Neural progenitor cell (in vitro differentiated cells): ENCODE data around the gene GPHN. TPM values are rescaled to one million over a fixed set of nuclear protein-coding genes. Genes with fewer than 3 reads are reported as not detected.

Source experiments
- DNase-seq: peaks from one replicate; pipeline ENCODE4 v3.0.0-alpha.2; 2016; ENCODE audit warnings: low spot score
- H2AFZ ChIP-seq: fragments of 200-600 bp; sonication (generic); replicated peaks from 2 replicates; pipeline ENCODE4 v1.6.1; 2016; ENCODE audit warnings: antibody characterized with exemption
- H3F3A ChIP-seq: fragments of 200-600 bp; sonication (generic); 2 replicates; pipeline ENCODE4 v1.6.1; 2016; ENCODE audit warnings: antibody characterized with exemption, low read depth
- H3K27ac ChIP-seq: fragments of 200-600 bp; sonication (generic); 2 replicates; pipeline ENCODE4 v1.5.1; 2016; ENCODE audit warnings: mild to moderate bottlenecking
- H3K27me3 ChIP-seq: fragments of 200-600 bp; sonication (generic); 2 replicates; pipeline ENCODE4 v1.6.1; 2016; ENCODE audit warnings: mild to moderate bottlenecking, moderate library complexity
- H3K36me3 ChIP-seq: fragments of 200-600 bp; sonication (generic); 2 replicates; pipeline ENCODE4 v1.5.1; 2016
- H3K4me1 ChIP-seq: fragments of 200-600 bp; sonication (generic); 2 replicates; pipeline ENCODE4 v1.6.1; 2016; ENCODE audit warnings: mixed run types
- H3K4me2 ChIP-seq: fragments of 200-600 bp; sonication (generic); 2 replicates; pipeline ENCODE4 v1.6.1; 2016
- H3K4me3 ChIP-seq: fragments of 200-600 bp; sonication (generic); 2 replicates; pipeline ENCODE4 v1.5.1; 2016
- H3K79me2 ChIP-seq: fragments of 200-600 bp; sonication (generic); 2 replicates; pipeline ENCODE4 v1.6.1; 2016; ENCODE audit warnings: low read depth
- H3K9ac ChIP-seq: fragments of 200-600 bp; sonication (generic); 2 replicates; pipeline ENCODE4 v1.6.1; 2016
- H3K9me3 ChIP-seq: fragments of 200-600 bp; sonication (generic); 2 replicates; pipeline ENCODE4 v1.5.1; 2016; ENCODE audit warnings: low read depth
- H4K20me1 ChIP-seq: fragments of 200-600 bp; sonication (generic); 2 replicates; pipeline ENCODE4 v1.6.1; 2016; ENCODE audit warnings: low read depth
- H3K27ac Mint-ChIP-seq: 3 replicates; pipeline ENCODE4 v1.8.0; 2021; ENCODE audit warnings: mixed read lengths
- H3K27me3 Mint-ChIP-seq: 2 replicates; pipeline ENCODE4 v1.8.0; 2022; ENCODE audit warnings: low read depth, mild to moderate bottlenecking, inconsistent platforms, moderate library complexity, mixed read lengths; ENCODE audit not compliant: insufficient read depth
- H3K36me3 Mint-ChIP-seq: 3 replicates; pipeline ENCODE4 v1.8.0; 2021; ENCODE audit warnings: mixed read lengths
- H3K4me1 Mint-ChIP-seq: 3 replicates; pipeline ENCODE4 v1.8.0; 2021; ENCODE audit warnings: mixed read lengths
- H3K4me3 Mint-ChIP-seq: 3 replicates; pipeline ENCODE4 v1.8.0; 2021; ENCODE audit warnings: mild to moderate bottlenecking, moderate library complexity, mixed read lengths
- H3K9me3 Mint-ChIP-seq: 3 replicates; pipeline ENCODE4 v1.8.0; 2020; ENCODE audit warnings: mixed read lengths
- EZH2 ChIP-seq: fragments of 200-600 bp; sonication (generic); IDR thresholded peaks from 2 replicates; pipeline ENCODE4 v1.6.1; 2017; ENCODE audit warnings: antibody characterized with exemption, mild to moderate bottlenecking, moderate library complexity
- EZH2phosphoT487 ChIP-seq: fragments of 200-600 bp; sonication (generic); IDR thresholded peaks from 2 replicates; pipeline ENCODE4 v1.6.1; 2017; ENCODE audit warnings: antibody characterized with exemption
- total RNA-seq: library from RNA; depleted of rRNA; stranded (reverse); fragments of >200 nt; gene quantifications from 2 replicates; pipeline ENCODE4 v1.2.3, GENCODE V29; 2015; ENCODE audit warnings: low replicate concordance
- TF ChIP-seq, protein P1 (sequence below): fragments of 200-600 bp; sonication (generic); IDR thresholded peaks from 2 replicates; pipeline ENCODE4 v1.5.1; 2017; ENCODE audit warnings: antibody characterized with exemption, mild to moderate bottlenecking

The GPHN gene
- total RNA-seq, 1 donor from 2014 or later = 42.9 TPM

DNA sequence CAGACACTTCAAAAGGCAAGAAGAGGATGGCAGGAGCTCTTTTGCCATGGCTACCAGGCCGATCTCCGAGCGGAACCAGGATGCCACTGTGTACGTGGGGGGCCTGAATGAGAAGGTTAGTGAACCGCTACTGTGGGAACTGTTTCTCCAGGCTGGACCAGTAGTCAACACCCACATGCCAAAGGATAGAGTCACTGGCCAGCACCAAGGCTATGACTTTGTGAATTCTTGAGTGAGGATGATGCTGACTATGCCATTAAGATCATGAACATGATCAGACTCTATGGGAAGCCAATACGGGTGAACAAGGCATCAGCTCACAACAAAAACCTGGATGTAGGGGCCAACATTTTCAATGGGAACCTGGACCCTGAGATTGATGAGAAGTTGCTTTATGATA lies 691.1 kb downstream of the GPHN start:
- Mint-ChIP-seq H3K9me3 (no peaks in the 10 kb centered on the region), H3K36me3 (no peaks in the 10 kb centered on the region), H3K27ac (no peak overlapping the region), H3K27me3 (no peaks in the 10 kb centered on the region), H3K4me1 (no peaks in the 10 kb centered on the region), H3K4me3 (no peak overlapping the region)
- H3K4me3 ChIP-seq = no peak overlapping the region
- H3K9ac ChIP-seq = no peak overlapping the region
- no peak for DNase-seq
- no peaks in the 10 kb centered on the region for H4K20me1 ChIP-seq
- no peaks in the 10 kb centered on the region for H3F3A ChIP-seq
- no peak overlapping the region for H3K4me2 ChIP-seq
- no peaks in the 10 kb centered on the region for H3K27me3 ChIP-seq
- no peak overlapping the region for H3K27ac ChIP-seq
- no peaks in the 10 kb centered on the region for H3K4me1 ChIP-seq
- H3K9me3 ChIP-seq = no peaks in the 10 kb centered on the region
- TF ChIP-seq, protein P1, sequence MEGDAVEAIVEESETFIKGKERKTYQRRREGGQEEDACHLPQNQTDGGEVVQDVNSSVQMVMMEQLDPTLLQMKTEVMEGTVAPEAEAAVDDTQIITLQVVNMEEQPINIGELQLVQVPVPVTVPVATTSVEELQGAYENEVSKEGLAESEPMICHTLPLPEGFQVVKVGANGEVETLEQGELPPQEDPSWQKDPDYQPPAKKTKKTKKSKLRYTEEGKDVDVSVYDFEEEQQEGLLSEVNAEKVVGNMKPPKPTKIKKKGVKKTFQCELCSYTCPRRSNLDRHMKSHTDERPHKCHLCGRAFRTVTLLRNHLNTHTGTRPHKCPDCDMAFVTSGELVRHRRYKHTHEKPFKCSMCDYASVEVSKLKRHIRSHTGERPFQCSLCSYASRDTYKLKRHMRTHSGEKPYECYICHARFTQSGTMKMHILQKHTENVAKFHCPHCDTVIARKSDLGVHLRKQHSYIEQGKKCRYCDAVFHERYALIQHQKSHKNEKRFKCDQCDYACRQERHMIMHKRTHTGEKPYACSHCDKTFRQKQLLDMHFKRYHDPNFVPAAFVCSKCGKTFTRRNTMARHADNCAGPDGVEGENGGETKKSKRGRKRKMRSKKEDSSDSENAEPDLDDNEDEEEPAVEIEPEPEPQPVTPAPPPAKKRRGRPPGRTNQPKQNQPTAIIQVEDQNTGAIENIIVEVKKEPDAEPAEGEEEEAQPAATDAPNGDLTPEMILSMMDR = no peak
- TF ChIP-seq EZH2 (no peak), EZH2phosphoT487 (no peak)
- no peaks in the 10 kb centered on the region for H3K79me2 ChIP-seq
- H3K36me3 ChIP-seq = no peaks in the 10 kb centered on the region
- H2AFZ ChIP-seq = no peak overlapping the region

DNA sequence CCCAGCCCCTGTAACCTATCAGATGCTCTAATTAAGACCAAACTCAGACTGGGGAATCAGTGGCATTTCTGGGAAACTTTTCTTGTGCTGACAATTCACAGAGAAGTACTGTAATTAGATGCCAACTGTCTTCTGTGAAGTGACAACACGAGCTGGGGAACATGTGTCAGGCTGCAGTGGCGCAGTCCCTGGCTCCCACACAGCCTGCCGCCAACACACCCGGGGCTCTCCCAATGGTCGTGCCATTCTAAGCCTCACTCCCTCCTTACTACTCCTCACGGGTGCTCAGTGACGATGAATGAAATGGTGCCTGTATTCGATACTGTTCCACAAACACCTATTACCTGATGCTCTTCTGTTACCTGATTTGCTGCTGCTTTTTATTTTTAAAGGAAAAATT lies 699.9 kb downstream of the GPHN start:
- Histone ChIP-seq H4K20me1 (no peaks in the 10 kb centered on the region), H2AFZ (no peak overlapping the region), H3F3A (no peaks in the 10 kb centered on the region), H3K79me2 (no peaks in the 10 kb centered on the region), H3K9me3 (no peaks in the 10 kb centered on the region), H3K27me3 (no peaks in the 10 kb centered on the region), H3K9ac (no peak overlapping the region), H3K4me1 (no peaks in the 10 kb centered on the region), H3K36me3 (no peaks in the 10 kb centered on the region), H3K4me2 (no peak overlapping the region), H3K27ac (no peak overlapping the region), H3K4me3 (no peak overlapping the region)
- no peaks in the 10 kb centered on the region for H3K9me3 Mint-ChIP-seq
- DNase-seq = no peak
- H3K4me3 Mint-ChIP-seq = no peak overlapping the region
- H3K27ac Mint-ChIP-seq = no peak overlapping the region
- no peaks in the 10 kb centered on the region for H3K36me3 Mint-ChIP-seq
- no peak for TF ChIP-seq EZH2phosphoT487
- no peak for TF ChIP-seq EZH2
- TF ChIP-seq, protein P1 = no peak
- H3K4me1 Mint-ChIP-seq = no peaks in the 10 kb centered on the region
- H3K27me3 Mint-ChIP-seq = peaks cover 3% of the 10 kb centered on the region

DNA sequence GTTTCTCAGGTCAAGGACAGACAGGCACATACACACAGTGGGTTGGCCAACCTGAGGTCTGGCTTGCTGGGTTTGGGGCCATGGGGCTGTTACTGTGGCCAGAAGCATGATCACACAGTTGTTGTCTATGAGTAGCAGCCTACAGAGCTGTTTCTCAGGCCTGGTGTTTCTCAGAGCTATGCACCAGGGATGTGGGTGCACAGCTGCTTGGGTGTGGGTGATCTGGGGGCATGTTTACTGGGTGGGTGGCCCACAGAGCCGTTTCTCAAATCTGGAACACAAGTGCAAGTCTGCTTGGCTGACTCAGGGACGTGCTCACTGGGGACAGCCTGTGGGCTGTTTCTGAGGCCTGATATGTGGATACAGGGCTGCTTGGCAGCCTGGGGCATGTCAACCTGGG lies 710.2 kb downstream of the GPHN start:
- no peaks in the 10 kb centered on the region for H3K9me3 Mint-ChIP-seq
- Histone ChIP-seq H3F3A (no peaks in the 10 kb centered on the region), H3K9ac (no peak overlapping the region), H2AFZ (no peak overlapping the region), H3K9me3 (no peaks in the 10 kb centered on the region), H3K4me1 (no peaks in the 10 kb centered on the region), H3K4me3 (no peak overlapping the region), H3K4me2 (no peak overlapping the region), H3K27me3 (no peaks in the 10 kb centered on the region), H4K20me1 (no peaks in the 10 kb centered on the region), H3K79me2 (no peaks in the 10 kb centered on the region), H3K27ac (no peak overlapping the region), H3K36me3 (no peaks in the 10 kb centered on the region)
- no peaks in the 10 kb centered on the region for H3K36me3 Mint-ChIP-seq
- no peak overlapping the region for H3K4me3 Mint-ChIP-seq
- no peak overlapping the region for H3K27ac Mint-ChIP-seq
- H3K4me1 Mint-ChIP-seq = no peaks in the 10 kb centered on the region
- TF ChIP-seq EZH2phosphoT487 = no peak
- TF ChIP-seq, protein P1 = no peak
- TF ChIP-seq EZH2 = no peak
- no peak for DNase-seq
- no peaks in the 10 kb centered on the region for H3K27me3 Mint-ChIP-seq
